Lower leg skin (tissue), 3 donors: Measurements from ENCODE around the gene NRXN3.

Experiments used
- CTCF ChIP-seq, 3 donors: fragments of 450-650 bp; IDR thresholded peaks; one replicate each; pipeline ENCODE4 v1.5.1; 2016; ENCODE audit warnings: antibody characterized with exemption in 3 of 3, mild to moderate bottlenecking in 3 of 3, moderate library complexity in 2 of 3
- POLR2A ChIP-seq, 2 donors: fragments of 450-650 bp; IDR thresholded peaks; one replicate each; pipeline ENCODE4 v1.6.1; 2016 to 2017; ENCODE audit warnings: antibody characterized with exemption in 2 of 2, mild to moderate bottlenecking in 1 of 2, moderate library complexity in 1 of 2

- TF ChIP-seq CTCF (IDR thresholded peaks at IDR 0.05) (no peak), POLR2A (IDR thresholded peaks at IDR 0.05) (no peak)
Observed at GRCh38 chr14:78704965-78705364, 534.8 kb downstream of the NRXN3 start.
